ENCODE measurements around the gene GALR1.
"Not testable (repeated sequence)": the region's sequence is repeated elsewhere in the genome, so short reads cannot be mapped to it uniquely, and the experiment has no call there.

The GALR1 gene

GRCh38 chr18:77250926-77251729 lies 1.5 kb downstream of the GALR1 start:
- DNase-seq (ENCODE audit: low read depth in 2 of 2): no peak

GRCh38 chr18:77251730-77252050 lies 2.0 kb downstream of the GALR1 start:
- no peak for DNase-seq (ENCODE audit: low read depth in 2 of 2)

DNA sequence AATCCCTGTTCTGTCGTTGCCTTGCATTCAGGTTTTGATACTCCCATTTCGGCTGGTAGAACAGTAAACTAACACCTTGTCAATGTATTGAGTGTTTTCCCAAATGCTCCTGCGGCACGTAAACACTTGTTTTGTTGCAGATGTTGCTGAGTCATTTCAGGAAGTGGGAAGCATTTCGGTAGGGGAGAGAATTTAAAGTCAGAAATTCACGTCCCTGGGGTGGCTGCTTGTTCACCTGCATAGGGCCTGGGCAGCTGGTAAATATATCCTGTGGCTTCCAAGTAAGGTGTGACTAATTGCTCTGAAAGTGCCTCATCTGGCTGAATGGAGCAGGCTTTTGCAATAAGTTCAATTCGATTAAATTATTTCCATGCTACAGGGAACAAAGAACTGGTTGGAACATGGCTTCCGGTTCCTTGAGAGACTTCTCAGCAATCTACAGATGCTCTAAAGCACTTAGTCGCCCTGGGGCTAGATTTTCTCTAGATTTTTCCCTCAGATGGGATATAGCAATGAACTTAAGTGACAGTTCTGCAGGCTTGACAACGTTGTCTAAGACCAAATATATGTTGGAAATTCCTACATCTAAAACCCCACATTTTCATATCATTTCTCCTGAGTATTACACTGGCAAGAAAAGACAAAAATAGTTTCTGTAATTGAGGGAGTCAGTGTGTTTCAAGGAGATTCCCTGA lies 5.2 kb downstream of the GALR1 start:
- DNase-seq (ENCODE audit: low read depth in 2 of 2): no peak

DNA sequence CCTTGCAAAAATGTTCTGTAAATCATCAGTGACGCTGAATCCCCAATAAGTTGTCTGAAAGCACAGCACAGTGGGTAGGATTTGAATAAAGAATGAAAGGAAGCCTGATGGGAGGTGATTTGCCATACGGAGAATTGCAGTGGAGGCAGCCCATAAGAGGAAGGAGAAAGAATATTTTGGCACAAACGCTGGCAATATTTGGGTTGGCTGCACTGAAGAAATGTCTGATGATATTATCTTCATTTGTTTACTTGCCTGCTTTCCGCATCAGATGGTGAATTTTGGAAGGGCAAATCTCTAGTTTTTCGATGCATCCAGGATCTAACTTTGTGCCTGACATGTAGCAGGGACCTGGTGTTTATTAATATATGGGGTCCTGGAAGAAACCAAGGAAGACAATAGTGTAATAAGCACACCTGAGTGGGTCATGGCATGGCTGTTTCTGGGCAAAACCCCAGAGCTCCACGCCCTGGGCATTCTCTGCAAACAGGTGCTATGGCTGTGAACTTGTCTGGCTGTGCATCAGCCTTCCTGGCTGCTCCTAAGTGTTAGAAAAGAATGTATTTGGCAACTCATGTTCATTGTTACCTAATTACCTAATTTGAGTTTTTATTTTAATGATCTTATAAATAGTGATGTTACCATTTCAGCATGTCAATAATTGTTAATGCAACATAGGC lies 5.9 kb downstream of the GALR1 start:
- DNase-seq (ENCODE audit: low read depth in 2 of 2): no peak

DNA sequence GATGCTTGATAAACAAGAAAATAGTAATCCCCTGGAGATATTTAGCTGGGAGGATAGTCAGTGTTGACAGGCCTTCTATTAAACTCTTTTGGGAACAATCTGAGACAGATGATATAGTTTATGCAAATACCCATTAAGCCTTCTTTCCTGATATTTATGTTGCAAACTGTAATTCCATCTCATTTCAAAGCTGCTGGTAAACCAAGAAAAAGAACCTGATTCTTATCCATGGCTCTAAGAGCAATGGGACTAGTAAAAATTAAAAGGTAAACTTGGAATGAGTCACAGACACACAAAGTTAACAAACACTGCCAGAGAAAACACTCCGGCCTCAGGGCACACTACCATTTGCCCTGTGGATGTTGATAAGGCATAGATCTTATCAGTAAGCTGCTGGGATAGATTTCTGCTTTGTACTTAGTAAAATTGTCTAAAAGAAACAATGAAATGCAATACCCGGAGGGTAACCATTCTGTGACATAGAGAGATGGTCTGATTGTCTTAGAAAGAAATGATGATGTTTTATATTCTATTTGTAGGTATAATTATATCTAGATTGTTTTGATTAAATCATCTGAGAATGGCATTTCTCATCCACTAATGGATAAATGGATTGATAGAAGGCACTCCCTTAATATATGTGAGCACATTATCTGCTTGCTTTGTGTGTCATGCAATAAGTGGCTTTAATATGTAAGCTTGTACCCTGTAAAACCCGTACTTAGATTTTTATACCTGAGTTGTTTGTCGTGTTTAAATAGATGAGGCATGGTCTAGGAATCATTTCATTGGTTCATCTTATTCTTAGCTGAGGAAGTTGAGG lies 13.2 kb downstream of the GALR1 start:
- DNase-seq (ENCODE audit: low read depth in 2 of 2): no peak

DNA sequence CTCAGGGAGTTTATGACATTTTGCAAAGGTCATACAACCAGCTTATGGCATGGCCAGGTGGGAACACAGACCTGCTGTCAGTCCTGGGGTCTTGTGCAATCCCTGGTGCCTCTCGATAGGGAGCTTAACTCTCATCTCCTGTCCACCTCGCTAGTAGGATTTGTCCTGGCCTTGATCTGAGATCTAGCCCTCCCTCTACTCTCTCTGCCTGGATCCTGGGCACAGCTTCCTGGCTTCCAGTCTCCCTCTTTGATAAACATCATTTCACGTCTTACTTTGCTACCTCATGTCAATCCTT lies 13.8 kb downstream of the GALR1 start:
- DNase-seq (ENCODE audit: low read depth in 2 of 2): no peak

GRCh38 chr18:77267969-77268368 lies 18.3 kb downstream of the GALR1 start:
- no peak for DNase-seq (ENCODE audit: low read depth in 2 of 2)

DNA sequence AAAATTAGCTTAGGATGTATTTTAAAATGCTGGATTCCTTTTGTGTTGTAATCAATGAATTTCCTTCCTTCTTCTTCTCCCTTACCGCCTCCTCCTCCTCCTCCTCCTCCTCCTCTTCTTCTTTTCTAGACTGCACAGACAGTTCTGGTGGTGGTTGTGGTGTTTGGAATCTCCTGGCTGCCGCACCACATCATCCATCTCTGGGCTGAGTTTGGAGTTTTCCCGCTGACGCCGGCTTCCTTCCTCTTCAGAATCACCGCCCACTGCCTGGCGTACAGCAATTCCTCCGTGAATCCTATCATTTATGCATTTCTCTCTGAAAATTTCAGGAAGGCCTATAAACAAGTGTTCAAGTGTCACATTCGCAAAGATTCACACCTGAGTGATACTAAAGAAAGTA lies 18.8 kb downstream of the GALR1 start:
- no peak for DNase-seq (ENCODE audit: low read depth in 2 of 2)

GRCh38 chr18:77271576-77272481 lies 22.2 kb downstream of the GALR1 start:
- no peak for DNase-seq (ENCODE audit: low read depth in 2 of 2)

DNA sequence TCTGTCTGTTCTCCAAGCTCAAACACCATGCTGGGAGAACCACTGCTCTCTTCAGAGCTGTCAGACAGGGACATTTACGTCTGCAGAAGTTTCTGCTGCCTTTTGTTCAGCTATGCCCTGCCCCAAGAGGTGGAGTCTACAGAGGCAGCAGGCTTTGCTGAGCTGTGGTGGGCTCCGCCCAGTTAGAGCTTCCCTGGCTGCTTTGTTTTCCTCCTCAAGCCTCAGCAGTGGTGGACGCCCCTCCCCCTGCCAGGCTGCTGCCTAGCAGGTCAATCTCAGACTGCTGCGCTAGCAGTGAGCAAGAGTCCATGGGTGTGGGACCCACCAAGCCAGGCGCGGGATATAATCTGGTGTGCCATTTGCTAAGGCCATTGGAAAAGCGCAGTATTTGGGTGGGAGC lies 41.2 kb downstream of the GALR1 start:
- not testable (repeated sequence) for DNase-seq (ENCODE audit: low read depth in 2 of 2)

DNA sequence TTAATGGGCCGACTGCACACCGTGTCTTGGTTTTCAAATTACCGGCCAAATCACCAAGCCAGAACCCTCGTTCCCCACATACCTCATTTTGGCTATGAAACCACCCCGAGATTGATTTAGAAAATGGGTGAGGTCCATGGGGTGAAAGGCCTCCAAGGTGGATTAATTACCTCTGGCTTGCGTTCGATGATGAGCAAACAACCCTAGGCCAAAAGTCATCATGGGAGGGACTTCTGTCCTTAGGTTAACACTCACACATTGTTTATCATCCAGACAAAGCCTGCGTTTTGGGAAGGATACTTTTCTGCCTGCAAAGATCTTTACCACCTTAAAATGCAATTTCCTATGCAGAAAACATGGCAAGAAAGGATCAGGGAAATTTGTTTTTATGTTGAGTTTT lies 48.5 kb downstream of the GALR1 start:
- no peak for DNase-seq (ENCODE audit: low read depth in 2 of 2)

GRCh38 chr18:77299706-77300105 lies 50.1 kb downstream of the GALR1 start:
- no peak for DNase-seq (ENCODE audit: low read depth in 2 of 2)

DNA sequence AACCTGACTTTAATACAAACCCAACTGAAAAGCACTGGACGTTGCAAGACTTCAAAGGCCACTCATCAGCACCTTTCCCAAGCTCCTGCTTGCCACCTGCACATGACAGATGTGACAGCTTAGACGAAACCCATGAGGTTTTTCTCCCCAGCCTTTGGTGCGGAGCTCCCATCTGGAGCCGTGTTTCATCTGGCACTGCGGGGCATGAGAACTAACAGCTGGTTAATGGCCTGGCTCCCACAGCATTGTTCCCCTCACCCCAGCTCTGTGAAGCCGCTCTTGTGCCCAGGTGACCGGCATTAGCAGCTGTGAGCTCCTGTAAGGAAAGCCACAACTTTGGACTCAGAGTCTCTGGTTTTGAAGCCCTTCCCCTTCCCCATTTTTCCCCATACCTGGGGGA lies 50.9 kb downstream of the GALR1 start:
- no peak for DNase-seq (ENCODE audit: low read depth in 2 of 2)

GRCh38 chr18:77304268-77304667 lies 54.6 kb downstream of the GALR1 start:
- DNase-seq (ENCODE audit: low read depth in 2 of 2): no peak

DNA sequence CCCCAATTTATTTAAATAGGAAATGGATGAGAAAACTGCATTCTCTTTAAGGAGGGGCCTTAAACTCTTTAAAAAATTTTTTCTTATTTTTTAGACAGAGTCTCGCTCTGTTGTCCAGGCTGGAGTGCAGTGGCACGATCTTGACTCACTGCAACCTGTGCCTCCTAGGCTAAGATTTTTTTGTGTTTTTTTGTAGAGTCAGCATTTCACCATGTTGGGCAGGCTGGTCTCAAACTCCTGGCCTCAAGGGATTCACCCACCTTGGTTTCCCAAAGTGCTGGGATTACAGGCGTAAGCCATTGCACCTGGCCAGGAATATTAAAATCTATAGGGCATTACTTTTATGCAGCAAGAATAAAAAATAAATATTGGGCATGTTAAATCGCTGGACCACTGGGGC lies 56.0 kb downstream of the GALR1 start:
- no peak for DNase-seq (ENCODE audit: low read depth in 2 of 2)

DNA sequence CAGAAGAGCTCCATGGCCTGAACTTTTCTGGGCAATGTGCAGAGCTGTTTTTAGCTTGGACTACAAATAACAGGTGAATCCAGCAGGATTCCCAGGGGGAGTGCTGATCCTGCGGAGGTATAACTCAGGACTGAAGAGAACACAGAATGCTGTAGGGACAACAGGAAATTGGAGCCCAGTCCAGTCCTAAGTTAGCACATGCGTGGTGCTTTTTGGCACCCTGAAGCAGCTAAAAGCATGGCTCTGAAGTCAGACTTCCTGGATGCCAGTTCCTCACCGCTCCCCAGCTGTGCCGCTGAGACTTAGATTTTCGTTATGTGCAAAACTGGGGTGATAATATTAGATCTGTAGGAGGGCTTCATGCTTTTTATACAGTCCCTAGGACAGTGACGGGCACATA lies 58.6 kb downstream of the GALR1 start:
- DNase-seq (ENCODE audit: low read depth in 2 of 2): no peak

- no peak for DNase-seq (ENCODE audit: low read depth in 2 of 2)
These were observed 64.9 kb downstream of the GALR1 start for GRCh38 chr18:77314511-77314910.

DNA sequence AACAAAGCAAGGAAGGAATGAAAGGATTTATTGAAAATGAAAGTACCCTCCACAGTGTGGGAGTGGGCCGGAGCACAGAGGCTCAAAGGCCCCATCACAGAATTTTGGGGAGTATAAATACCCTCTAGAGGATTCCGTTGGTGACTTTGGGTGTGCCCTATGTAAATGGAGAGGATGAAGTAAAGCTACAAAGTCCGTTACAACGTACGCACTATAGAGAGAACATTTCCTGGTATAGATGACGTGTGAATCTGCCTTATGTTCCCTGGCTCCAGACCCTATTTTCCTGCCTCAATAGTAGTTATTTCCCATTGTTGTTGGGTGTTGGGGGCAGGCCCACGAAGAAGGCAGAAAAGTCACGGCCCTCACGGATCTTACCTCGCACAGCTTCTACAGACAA lies 65.3 kb downstream of the GALR1 start:
- no peak for DNase-seq (ENCODE audit: low read depth in 2 of 2)

DNA sequence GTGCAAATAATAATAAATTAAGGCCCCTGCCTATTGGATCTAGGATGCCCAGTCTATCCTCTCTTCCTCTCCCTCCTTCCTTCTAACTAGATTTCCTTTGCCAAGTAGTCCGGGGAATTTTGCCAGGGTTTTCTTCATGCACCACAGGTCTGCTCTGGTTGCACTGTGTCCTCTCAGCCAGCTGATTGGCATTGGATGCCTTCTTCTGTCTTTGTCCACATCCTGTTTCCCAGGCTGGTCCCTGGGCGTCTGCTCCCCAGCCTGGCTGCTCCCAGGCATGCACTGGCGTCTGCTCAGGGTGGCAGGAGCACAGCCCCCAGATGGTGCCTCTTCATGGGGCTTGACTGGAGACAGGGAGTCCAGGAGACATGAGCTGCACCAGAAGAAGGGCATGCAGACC lies 66.4 kb downstream of the GALR1 start:
- no peak for DNase-seq (ENCODE audit: low read depth in 2 of 2)

GRCh38 chr18:77316641-77317040 lies 67.0 kb downstream of the GALR1 start:
- no peak for DNase-seq (ENCODE audit: low read depth in 2 of 2)

- no peak for DNase-seq (ENCODE audit: low read depth in 2 of 2)
These were observed 71.4 kb downstream of the GALR1 start for GRCh38 chr18:77320971-77321559.

Data from stimulated activated CD4-positive, alpha-beta T cell treated with anti-CD3 and anti-CD28 coated beads, Interleukin-1b, Interleukin-23, amount 100 ng/mL, for 4 hours (primary cell).